H9 (cell line): Measurements from ENCODE around the gene RINT1. TPM values are rescaled to one million over a fixed set of nuclear protein-coding genes. Genes with fewer than 3 reads are reported as not detected.

Source experiments
- DNase-seq: peaks from one replicate; pipeline ENCODE4 v3.0.0-alpha.2; 2017
- H2AFZ ChIP-seq: one replicate; pipeline ENCODE4 v1.6.1; 2013; ENCODE audit warnings: mild to moderate bottlenecking, low read length, control low read depth, moderate library complexity
- H2AK5ac ChIP-seq: 2 replicates; pipeline ENCODE4 v1.6.1; 2013; ENCODE audit warnings: low read length, control low read depth, mixed read lengths; ENCODE audit not compliant: insufficient read length
- H2BK120ac ChIP-seq: one replicate; pipeline ENCODE4 v1.6.1; 2013; ENCODE audit warnings: low read depth, mild to moderate bottlenecking, low read length, control low read depth, inconsistent platforms; ENCODE audit not compliant: poor library complexity, severe bottlenecking
- H2BK12ac ChIP-seq: 2 replicates; pipeline ENCODE4 v1.6.1; 2013; ENCODE audit warnings: low read length, control low read depth, mixed read lengths, low read depth; ENCODE audit not compliant: insufficient read length
- H2BK15ac ChIP-seq: 2 replicates; pipeline ENCODE4 v1.6.1; 2013; ENCODE audit warnings: low read depth, low read length, control low read depth
- H2BK20ac ChIP-seq: one replicate; pipeline ENCODE4 v1.6.1; 2013; ENCODE audit warnings: low read depth, mild to moderate bottlenecking, low read length, control low read depth, inconsistent platforms; ENCODE audit not compliant: poor library complexity, severe bottlenecking
- H2BK5ac ChIP-seq: 2 replicates; pipeline ENCODE4 v1.6.1; 2013; ENCODE audit warnings: low read length, control low read depth, mixed read lengths; ENCODE audit not compliant: insufficient read length
- H3K14ac ChIP-seq: 2 replicates; pipeline ENCODE4 v1.6.1; 2013; ENCODE audit warnings: low read length, control low read depth; ENCODE audit not compliant: insufficient read depth
- H3K18ac ChIP-seq: 2 replicates; pipeline ENCODE4 v1.6.1; 2013; ENCODE audit warnings: low read depth, mild to moderate bottlenecking, mixed read lengths, low read length, control low read depth; ENCODE audit not compliant: insufficient read length
- H3K23ac ChIP-seq: 2 replicates; pipeline ENCODE4 v1.6.1; 2013; ENCODE audit warnings: low read length, control low read depth, mixed read lengths, low read depth; ENCODE audit not compliant: insufficient read length
- H3K23me2 ChIP-seq: 2 replicates; pipeline ENCODE4 v1.6.1; 2013; ENCODE audit warnings: low read depth, mild to moderate bottlenecking, mixed read lengths, low read length, control low read depth; ENCODE audit not compliant: insufficient read length, poor library complexity, severe bottlenecking
- H3K27ac ChIP-seq: 2 replicates; pipeline ENCODE4 v1.5.1; 2013; ENCODE audit warnings: low read length, control low read depth, mixed read lengths, low read depth; ENCODE audit not compliant: insufficient read length
- H3K27me3 ChIP-seq: 2 replicates; pipeline ENCODE4 v1.6.1; 2013; ENCODE audit warnings: low read length, control low read depth, inconsistent platforms; ENCODE audit not compliant: insufficient read depth
- H3K4ac ChIP-seq: 2 replicates; pipeline ENCODE4 v1.6.1; 2013; ENCODE audit warnings: low read depth, mild to moderate bottlenecking, control low read depth, inconsistent platforms, low read length, moderate library complexity
- H3K4me1 ChIP-seq: 2 replicates; pipeline ENCODE4 v1.6.1; 2013; ENCODE audit warnings: low read length, control low read depth, inconsistent platforms; ENCODE audit not compliant: insufficient read depth
- H3K4me2 ChIP-seq: 2 replicates; pipeline ENCODE4 v1.6.1; 2013; ENCODE audit warnings: low read length, control low read depth, mixed read lengths; ENCODE audit not compliant: insufficient read length, insufficient read depth
- H3K56ac ChIP-seq: 2 replicates; pipeline ENCODE4 v1.6.1; 2013; ENCODE audit warnings: low read depth, mild to moderate bottlenecking, mixed read lengths, low read length, control low read depth; ENCODE audit not compliant: insufficient read length
- H3K79me1 ChIP-seq: 2 replicates; pipeline ENCODE4 v1.6.1; 2013; ENCODE audit warnings: low read depth, mild to moderate bottlenecking, moderate library complexity, low read length, control low read depth, inconsistent platforms; ENCODE audit not compliant: insufficient read depth, poor library complexity, severe bottlenecking
- H3K79me2 ChIP-seq: 2 replicates; pipeline ENCODE4 v1.6.1; 2013; ENCODE audit warnings: low read length, control low read depth, inconsistent platforms; ENCODE audit not compliant: insufficient read depth
- H3K9ac ChIP-seq: 2 replicates; pipeline ENCODE4 v1.6.1; 2013; ENCODE audit warnings: low read length, control low read depth, mixed read lengths; ENCODE audit not compliant: insufficient read length; ENCODE audit errors: extremely low read depth
- H3K9me3 ChIP-seq: one replicate; pipeline ENCODE4 v1.6.1; 2013; ENCODE audit warnings: low read depth, low read length, inconsistent platforms; ENCODE audit not compliant: control insufficient read depth
- H3T11ph ChIP-seq: one replicate; pipeline ENCODE4 v1.6.1; 2013; ENCODE audit warnings: mild to moderate bottlenecking, low read length, control low read depth, inconsistent platforms
- H4K20me1 ChIP-seq: one replicate; pipeline ENCODE4 v1.6.1; 2013; ENCODE audit not compliant: control insufficient read depth, insufficient read length, insufficient read depth
- H4K5ac ChIP-seq: 2 replicates; pipeline ENCODE4 v1.6.1; 2013; ENCODE audit warnings: low read depth, mild to moderate bottlenecking, mixed read lengths, low read length, control low read depth; ENCODE audit not compliant: insufficient read length
- H4K8ac ChIP-seq: replicated peaks from 2 replicates; pipeline ENCODE4 v1.6.1; 2013; ENCODE audit warnings: low read length, control low read depth, mixed read lengths, low read depth; ENCODE audit not compliant: insufficient read length
- H4K91ac ChIP-seq: 2 replicates; pipeline ENCODE4 v1.6.1; 2013; ENCODE audit warnings: low read depth, mild to moderate bottlenecking, moderate library complexity, mixed read lengths, low read length, control low read depth; ENCODE audit not compliant: insufficient read length
- H3K27ac Mint-ChIP-seq, 3 experiments: 2 replicates in 2 of 3; 3 replicates in 1 of 3; pipeline ENCODE4 v1.8.0; 2020 to 2021; ENCODE audit warnings: mixed read lengths in 3 of 3, mild to moderate bottlenecking in 1 of 3, moderate library complexity in 1 of 3
- H3K27me3 Mint-ChIP-seq: 2 replicates; pipeline ENCODE4 v1.8.0; 2021; ENCODE audit warnings: low read depth, mild to moderate bottlenecking, moderate library complexity, mixed read lengths
- H3K36me3 Mint-ChIP-seq, 3 experiments: 2 replicates in 2 of 3; 3 replicates in 1 of 3; pipeline ENCODE4 v1.8.0; 2020 to 2021; ENCODE audit warnings: low read depth in 3 of 3, mixed read lengths in 3 of 3; ENCODE audit not compliant: insufficient read depth in 1 of 3
- H3K4me1 Mint-ChIP-seq, 2 experiments: 2 replicates each; pipeline ENCODE4 v1.8.0; 2020; ENCODE audit warnings: mixed read lengths in 2 of 2
- H3K4me3 Mint-ChIP-seq, 2 experiments: 2 replicates in 1 of 2; 3 replicates in 1 of 2; pipeline ENCODE4 v1.8.0; 2020 to 2021; ENCODE audit warnings: mild to moderate bottlenecking in 2 of 2, mixed read lengths in 2 of 2, moderate library complexity in 1 of 2
- H3K9me3 Mint-ChIP-seq, 2 experiments: 2 replicates in 1 of 2; 3 replicates in 1 of 2; pipeline ENCODE4 v1.8.0; 2020; ENCODE audit warnings: mild to moderate bottlenecking in 2 of 2, mixed read lengths in 2 of 2, moderate library complexity in 1 of 2
- CTCF ChIP-seq: fragments of 200-600 bp; sonication (generic); conservative IDR thresholded peaks from 3 replicates; pipeline ENCODE4 v1.8.0; 2021; ENCODE audit warnings: antibody characterized with exemption, mild to moderate bottlenecking
- WGBS: extraction: QIAGEN DNeasy Blood & Tissue Kit; methylation state at CpG from one replicate; pipeline ENCODE4 v1.1.7; 2013; ENCODE audit warnings: missing lambda C conversion rate, low lambda C conversion rate, mixed read lengths; ENCODE audit not compliant: insufficient read length; ENCODE audit errors: extremely low coverage; 5-methylcytosine and 5-hydroxymethylcytosine counted together
- total RNA-seq: library from RNA; stranded (reverse); gene quantifications from 2 replicates; pipeline ENCODE4 v1.2.1, GENCODE V29; 2021

The RINT1 gene
- total RNA-seq, 1 experiment from 2014 or later = 21.5 TPM

- WGBS = no CpG with 5 or more reads among the region's 3 CpGs
- Histone ChIP-seq H2AK5ac (no peak overlapping the region), H2BK120ac (no peak overlapping the region), H4K8ac (no peak overlapping the region), H4K20me1 (no peaks in the 10 kb centered on the region), H2AFZ (no peak overlapping the region), H3K23me2 (no peaks in the 10 kb centered on the region), H3K18ac (no peak overlapping the region), H2BK5ac (no peak overlapping the region), H3K4me2 (no peak overlapping the region), H3K9ac (no peak overlapping the region), H3K27me3 (no peaks in the 10 kb centered on the region), H2BK12ac (no peak overlapping the region), H3K9me3 (no peaks in the 10 kb centered on the region), H3K79me1 (no peaks in the 10 kb centered on the region), H3K56ac (no peak overlapping the region), H3K27ac (no peak overlapping the region), H3K23ac (no peak overlapping the region), H4K5ac (no peak overlapping the region), H3K79me2 (no peaks in the 10 kb centered on the region), H3K14ac (no peak overlapping the region), H3K4ac (no peak overlapping the region), H2BK20ac (no peak overlapping the region), H4K91ac (no peak overlapping the region), H2BK15ac (no peak overlapping the region), H3K4me1 (peaks cover 6% of the 10 kb centered on the region; the same call in 1 of the 2 replicates), H3T11ph (no peak overlapping the region)
- Mint-ChIP-seq H3K9me3 (no peaks in the 10 kb centered on the region), H3K27ac (peak overlapping the region in 1 of 3 experiments; percentile 29; a peak in 1 of 7 replicates), H3K4me1 (peaks cover 16 to 18% of the 10 kb centered on the region in 2 experiments), H3K36me3 (no peaks in the 10 kb centered on the region), H3K27me3 (no peaks in the 10 kb centered on the region), H3K4me3 (no peak overlapping the region)
- no peak for DNase-seq
- peak; percentile 48; the same call in 2 of the 3 replicates for TF ChIP-seq CTCF
Measured at GRCh38 chr7:105594034-105594433, 62.0 kb downstream of the RINT1 start.
